Measurements from ENCODE around the gene SLC5A3.

The SLC5A3 gene

GRCh38 chr21:34073032-34073748 lies at the start of gene SLC5A3, which contains the start of gene MRPS6:
Gene SLC5A3 (plus strand): TSS chr21:34073578. CDS start chr21:34095199, 21,621 bp downstream.
Gene MRPS6 (plus strand): TSS chr21:34073578. CDS start chr21:34073701, 123 bp downstream.
- peak within 1 kb of the TSS; percentile 81 for H3K4me3 ChIP-seq (ENCODE audit: low read length)
- no peak for TF ChIP-seq ZNF274 (IDR thresholded peaks at IDR 0.05; ENCODE audit: low read depth, low read length)

- no peak for TF ChIP-seq ZNF274 (IDR thresholded peaks at IDR 0.05; ENCODE audit: low read depth, low read length)
- H3K4me3 ChIP-seq (ENCODE audit: low read length) = no peak overlapping the region
Measured at GRCh38 chr21:34023691-34024373, 49.5 kb upstream of the SLC5A3 start.

GRCh38 chr21:34024374-34024693 lies 49.0 kb upstream of the SLC5A3 start:
- no peak for TF ChIP-seq ZNF274 (IDR thresholded peaks at IDR 0.05; ENCODE audit: low read depth, low read length)
- H3K4me3 ChIP-seq (ENCODE audit: low read length) = no peak overlapping the region

GRCh38 chr21:34027721-34028461 lies 45.5 kb upstream of the SLC5A3 start:
- TF ChIP-seq ZNF274 (IDR thresholded peaks at IDR 0.05; ENCODE audit: low read depth, low read length) = no peak
- H3K4me3 ChIP-seq (ENCODE audit: low read length) = no peak overlapping the region

- no peak for TF ChIP-seq ZNF274 (IDR thresholded peaks at IDR 0.05; ENCODE audit: low read depth, low read length)
- H3K4me3 ChIP-seq (ENCODE audit: low read length) = no peak overlapping the region
Measured at GRCh38 chr21:34029743-34030528, 43.4 kb upstream of the SLC5A3 start.

GRCh38 chr21:34031835-34032370 lies 41.5 kb upstream of the SLC5A3 start:
- H3K4me3 ChIP-seq (ENCODE audit: low read length) = no peak overlapping the region
- no peak for TF ChIP-seq ZNF274 (IDR thresholded peaks at IDR 0.05; ENCODE audit: low read depth, low read length)

GRCh38 chr21:34034369-34035014 lies 38.9 kb upstream of the SLC5A3 start:
- TF ChIP-seq ZNF274 (IDR thresholded peaks at IDR 0.05; ENCODE audit: low read depth, low read length) = no peak
- H3K4me3 ChIP-seq (ENCODE audit: low read length) = no peak overlapping the region

- H3K4me3 ChIP-seq (ENCODE audit: low read length) = no peak overlapping the region
- TF ChIP-seq ZNF274 (IDR thresholded peaks at IDR 0.05; ENCODE audit: low read depth, low read length) = no peak
Measured at GRCh38 chr21:34035619-34036354, 37.6 kb upstream of the SLC5A3 start.

- no peak overlapping the region for H3K4me3 ChIP-seq (ENCODE audit: low read length)
- no peak for TF ChIP-seq ZNF274 (IDR thresholded peaks at IDR 0.05; ENCODE audit: low read depth, low read length)
Measured at GRCh38 chr21:34037009-34037795, 36.2 kb upstream of the SLC5A3 start.

- no peak overlapping the region for H3K4me3 ChIP-seq (ENCODE audit: low read length)
- TF ChIP-seq ZNF274 (IDR thresholded peaks at IDR 0.05; ENCODE audit: low read depth, low read length) = no peak
Measured at GRCh38 chr21:34039678-34040382, 33.5 kb upstream of the SLC5A3 start.

GRCh38 chr21:34042735-34043134 lies 30.6 kb upstream of the SLC5A3 start:
- no peak for TF ChIP-seq ZNF274 (IDR thresholded peaks at IDR 0.05; ENCODE audit: low read depth, low read length)
- H3K4me3 ChIP-seq (ENCODE audit: low read length) = no peak overlapping the region

All from GM08714 (cell line).